ENCODE measurements around the gene MAGI1. TPM values are rescaled to one million over a fixed set of nuclear protein-coding genes. Genes with fewer than 3 reads are reported as not detected.

MAGI1 gene
- total RNA-seq, 3 donors from 2014 or later (not counting 1 experiment from before 2014, with no cell fraction given) = not detected

DNA sequence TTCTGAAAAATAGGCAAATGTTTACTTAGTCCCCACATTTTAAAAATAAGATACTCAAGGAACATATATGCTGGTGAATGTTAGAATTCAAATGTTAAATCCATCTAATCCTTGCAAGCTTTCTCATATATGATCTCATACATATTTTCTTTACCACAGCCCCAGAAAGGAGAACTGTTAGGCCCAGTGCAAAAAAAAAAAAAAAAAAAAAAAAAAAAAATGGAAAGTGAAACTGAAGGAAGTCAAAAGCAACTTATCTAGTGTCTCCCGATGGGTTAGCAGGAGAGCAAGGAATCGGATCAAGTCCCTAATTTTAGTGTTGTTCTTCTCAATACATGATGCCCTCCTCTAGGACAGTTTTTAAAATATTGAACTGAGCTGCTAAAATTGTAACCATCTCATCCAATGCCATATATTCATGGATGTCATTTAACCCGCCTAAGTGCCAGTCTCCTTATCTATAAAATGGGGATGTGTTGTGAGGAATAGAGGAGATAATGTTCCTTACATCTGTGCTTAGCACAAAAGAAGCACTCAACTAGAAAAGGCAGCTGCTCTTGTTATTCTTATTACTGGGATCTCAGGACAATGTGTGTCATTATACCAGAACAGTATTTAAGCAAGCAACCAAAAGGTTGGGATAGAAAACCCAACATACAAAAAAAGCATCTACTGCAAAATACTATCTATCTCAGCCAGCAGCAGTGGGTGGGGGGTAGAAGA is 279.7 kb downstream of the MAGI1 start:
- no peaks in the 10 kb centered on the region for H3K9me3 Mint-ChIP-seq
- no peak for ATAC-seq
- H3K27me3 Mint-ChIP-seq (ENCODE audit: low read depth in 2 of 2) = no peaks in the 10 kb centered on the region
- Histone ChIP-seq H3K4me1 (ENCODE audit: control insufficient read depth, insufficient read depth, low read length) (no peaks in the 10 kb centered on the region), H3K27ac (ENCODE audit: low read length) (no peak overlapping the region), H3K9me3 (ENCODE audit: control insufficient read depth, insufficient read depth, low read length) (no peaks in the 10 kb centered on the region), H3K4me3 (ENCODE audit: low read length) (no peak overlapping the region), H3K27me3 (ENCODE audit: control insufficient read depth, insufficient read depth, low read length) (no peaks in the 10 kb centered on the region), H3K36me3 (ENCODE audit: control insufficient read depth, insufficient read depth, low read length) (no peaks in the 10 kb centered on the region)
- no peak for TF ChIP-seq CTCF (IDR thresholded peaks at IDR 0.05)
- no peaks in the 10 kb centered on the region for H3K4me1 Mint-ChIP-seq
- intact Hi-C loops (cut with micrococcal nuclease) = no loop called here
- no peak overlapping the region for H3K27ac Mint-ChIP-seq
- no peaks in the 10 kb centered on the region for H3K36me3 Mint-ChIP-seq
- no peak overlapping the region for H3K4me3 Mint-ChIP-seq
- WGBS (ENCODE audit: insufficient coverage) = 15% methylated on average over 2 of the region's 3 CpGs
- DNase-seq = no peak

GRCh38 chr3:65758438-65758837 is 280.3 kb downstream of the MAGI1 start:
- no peaks in the 10 kb centered on the region for H3K9me3 ChIP-seq (ENCODE audit: control insufficient read depth, insufficient read depth, low read length)
- Mint-ChIP-seq H3K27me3 (ENCODE audit: low read depth in 2 of 2) (no peaks in the 10 kb centered on the region), H3K36me3 (no peaks in the 10 kb centered on the region), H3K27ac (no peak overlapping the region), H3K9me3 (no peaks in the 10 kb centered on the region), H3K4me3 (no peak overlapping the region), H3K4me1 (no peaks in the 10 kb centered on the region)
- intact Hi-C loops (cut with micrococcal nuclease) = no loop called here
- no peak for DNase-seq
- no peak overlapping the region for H3K27ac ChIP-seq (ENCODE audit: low read length)
- no peak overlapping the region for H3K4me3 ChIP-seq (ENCODE audit: low read length)
- no peak for ATAC-seq
- no peak for TF ChIP-seq CTCF (IDR thresholded peaks at IDR 0.05)
- no peaks in the 10 kb centered on the region for H3K36me3 ChIP-seq (ENCODE audit: control insufficient read depth, insufficient read depth, low read length)
- WGBS (ENCODE audit: insufficient coverage) = 71% methylated on average over 2 of the region's 5 CpGs
- H3K27me3 ChIP-seq (ENCODE audit: control insufficient read depth, insufficient read depth, low read length) = no peaks in the 10 kb centered on the region
- no peaks in the 10 kb centered on the region for H3K4me1 ChIP-seq (ENCODE audit: control insufficient read depth, insufficient read depth, low read length)

GRCh38 chr3:65752636-65753035 is 286.1 kb downstream of the MAGI1 start:
- intact Hi-C loops (cut with micrococcal nuclease) = no loop called here
- no peaks in the 10 kb centered on the region for H3K4me1 Mint-ChIP-seq

More at GRCh38 chr3:65752636-65753035, 286.1 kb downstream of the MAGI1 start:
- DNase-seq (no peak), ATAC-seq (no peak)
- Mint-ChIP-seq H3K9me3 (no peaks in the 10 kb centered on the region), H3K27ac (no peak overlapping the region), H3K36me3 (no peaks in the 10 kb centered on the region), H3K4me3 (no peak overlapping the region), H3K27me3 (ENCODE audit: low read depth in 2 of 2) (no peaks in the 10 kb centered on the region)
- 81% methylated on average over 1 of the region's 1 CpG for WGBS (ENCODE audit: insufficient coverage)
- no peaks in the 10 kb centered on the region for H3K27me3 ChIP-seq (ENCODE audit: control insufficient read depth, insufficient read depth, low read length)
- no peaks in the 10 kb centered on the region for H3K36me3 ChIP-seq (ENCODE audit: control insufficient read depth, insufficient read depth, low read length)
- TF ChIP-seq CTCF (IDR thresholded peaks at IDR 0.05) = no peak
- no peak overlapping the region for H3K4me3 ChIP-seq (ENCODE audit: low read length)
- no peaks in the 10 kb centered on the region for H3K4me1 ChIP-seq (ENCODE audit: control insufficient read depth, insufficient read depth, low read length)
- H3K27ac ChIP-seq (ENCODE audit: low read length) = no peak overlapping the region
- no peaks in the 10 kb centered on the region for H3K9me3 ChIP-seq (ENCODE audit: control insufficient read depth, insufficient read depth, low read length)

Measured in natural killer cell (primary cell).